Measurements from ENCODE around the gene PTPRN2.

DNA sequence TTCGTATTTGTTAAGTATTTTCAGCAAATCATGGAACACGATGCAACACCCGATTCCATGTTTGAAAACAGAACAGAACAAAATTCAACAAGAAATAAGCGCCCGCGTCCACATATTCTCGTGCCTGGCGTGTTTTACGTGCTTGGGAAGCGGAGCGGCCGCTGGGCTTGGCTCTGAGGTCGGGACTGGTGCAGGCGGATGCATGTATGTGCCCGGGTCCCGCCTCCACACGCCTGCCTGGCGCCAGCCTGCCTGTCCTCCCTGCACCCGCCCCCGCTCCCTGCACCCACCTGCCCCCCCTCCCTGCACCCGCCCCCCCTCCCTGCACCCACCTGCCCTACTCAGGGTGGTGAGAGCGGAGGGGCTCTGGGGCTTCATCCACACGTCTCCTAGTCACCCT is 796.4 kb downstream of the PTPRN2 start:
- TF ChIP-seq, protein P1, sequence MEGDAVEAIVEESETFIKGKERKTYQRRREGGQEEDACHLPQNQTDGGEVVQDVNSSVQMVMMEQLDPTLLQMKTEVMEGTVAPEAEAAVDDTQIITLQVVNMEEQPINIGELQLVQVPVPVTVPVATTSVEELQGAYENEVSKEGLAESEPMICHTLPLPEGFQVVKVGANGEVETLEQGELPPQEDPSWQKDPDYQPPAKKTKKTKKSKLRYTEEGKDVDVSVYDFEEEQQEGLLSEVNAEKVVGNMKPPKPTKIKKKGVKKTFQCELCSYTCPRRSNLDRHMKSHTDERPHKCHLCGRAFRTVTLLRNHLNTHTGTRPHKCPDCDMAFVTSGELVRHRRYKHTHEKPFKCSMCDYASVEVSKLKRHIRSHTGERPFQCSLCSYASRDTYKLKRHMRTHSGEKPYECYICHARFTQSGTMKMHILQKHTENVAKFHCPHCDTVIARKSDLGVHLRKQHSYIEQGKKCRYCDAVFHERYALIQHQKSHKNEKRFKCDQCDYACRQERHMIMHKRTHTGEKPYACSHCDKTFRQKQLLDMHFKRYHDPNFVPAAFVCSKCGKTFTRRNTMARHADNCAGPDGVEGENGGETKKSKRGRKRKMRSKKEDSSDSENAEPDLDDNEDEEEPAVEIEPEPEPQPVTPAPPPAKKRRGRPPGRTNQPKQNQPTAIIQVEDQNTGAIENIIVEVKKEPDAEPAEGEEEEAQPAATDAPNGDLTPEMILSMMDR (conservative IDR thresholded peaks at IDR 0.05) = no peak
- TF ChIP-seq EZH2 (IDR thresholded peaks at IDR 0.05; ENCODE audit: low read depth) = no peak

All from PC-9 (cell line).